ENCODE measurements around the gene ACTR5. TPM values are rescaled to one million over a fixed set of nuclear protein-coding genes. Genes with fewer than 3 reads are reported as not detected.
A peak's percentile ranks its signal among the peaks of the same experiment; 100 is the strongest.

Gene ACTR5
- total RNA-seq, 1 experiment from 2014 or later, result 9.8 TPM

DNA sequence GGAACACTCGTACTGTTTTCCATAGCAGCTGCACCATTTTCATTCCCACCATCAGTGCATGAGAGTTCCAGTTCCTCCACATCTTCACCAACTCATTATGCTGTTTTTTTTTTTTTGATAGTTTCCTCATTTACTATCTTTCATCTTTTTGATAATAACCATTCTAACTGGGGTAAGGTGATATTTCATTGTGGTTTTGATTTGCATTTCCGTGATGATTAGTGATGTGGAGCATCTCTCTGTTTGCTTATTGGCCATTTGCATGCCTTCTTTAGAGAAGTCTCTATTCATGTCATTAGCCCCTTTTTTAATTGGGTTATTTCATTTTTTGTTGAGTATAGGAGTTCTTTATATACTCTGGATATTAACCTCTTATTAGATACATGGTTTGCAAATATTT is 25.9 kb downstream of the ACTR5 start (continued):
- TF ChIP-seq, protein P1, sequence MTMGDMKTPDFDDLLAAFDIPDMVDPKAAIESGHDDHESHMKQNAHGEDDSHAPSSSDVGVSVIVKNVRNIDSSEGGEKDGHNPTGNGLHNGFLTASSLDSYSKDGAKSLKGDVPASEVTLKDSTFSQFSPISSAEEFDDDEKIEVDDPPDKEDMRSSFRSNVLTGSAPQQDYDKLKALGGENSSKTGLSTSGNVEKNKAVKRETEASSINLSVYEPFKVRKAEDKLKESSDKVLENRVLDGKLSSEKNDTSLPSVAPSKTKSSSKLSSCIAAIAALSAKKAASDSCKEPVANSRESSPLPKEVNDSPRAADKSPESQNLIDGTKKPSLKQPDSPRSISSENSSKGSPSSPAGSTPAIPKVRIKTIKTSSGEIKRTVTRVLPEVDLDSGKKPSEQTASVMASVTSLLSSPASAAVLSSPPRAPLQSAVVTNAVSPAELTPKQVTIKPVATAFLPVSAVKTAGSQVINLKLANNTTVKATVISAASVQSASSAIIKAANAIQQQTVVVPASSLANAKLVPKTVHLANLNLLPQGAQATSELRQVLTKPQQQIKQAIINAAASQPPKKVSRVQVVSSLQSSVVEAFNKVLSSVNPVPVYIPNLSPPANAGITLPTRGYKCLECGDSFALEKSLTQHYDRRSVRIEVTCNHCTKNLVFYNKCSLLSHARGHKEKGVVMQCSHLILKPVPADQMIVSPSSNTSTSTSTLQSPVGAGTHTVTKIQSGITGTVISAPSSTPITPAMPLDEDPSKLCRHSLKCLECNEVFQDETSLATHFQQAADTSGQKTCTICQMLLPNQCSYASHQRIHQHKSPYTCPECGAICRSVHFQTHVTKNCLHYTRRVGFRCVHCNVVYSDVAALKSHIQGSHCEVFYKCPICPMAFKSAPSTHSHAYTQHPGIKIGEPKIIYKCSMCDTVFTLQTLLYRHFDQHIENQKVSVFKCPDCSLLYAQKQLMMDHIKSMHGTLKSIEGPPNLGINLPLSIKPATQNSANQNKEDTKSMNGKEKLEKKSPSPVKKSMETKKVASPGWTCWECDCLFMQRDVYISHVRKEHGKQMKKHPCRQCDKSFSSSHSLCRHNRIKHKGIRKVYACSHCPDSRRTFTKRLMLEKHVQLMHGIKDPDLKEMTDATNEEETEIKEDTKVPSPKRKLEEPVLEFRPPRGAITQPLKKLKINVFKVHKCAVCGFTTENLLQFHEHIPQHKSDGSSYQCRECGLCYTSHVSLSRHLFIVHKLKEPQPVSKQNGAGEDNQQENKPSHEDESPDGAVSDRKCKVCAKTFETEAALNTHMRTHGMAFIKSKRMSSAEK (CRISPR knock-in tag; IDR thresholded peaks at IDR 0.05; ENCODE audit: borderline replicate concordance), result no peak
- TF ChIP-seq, protein P2, sequence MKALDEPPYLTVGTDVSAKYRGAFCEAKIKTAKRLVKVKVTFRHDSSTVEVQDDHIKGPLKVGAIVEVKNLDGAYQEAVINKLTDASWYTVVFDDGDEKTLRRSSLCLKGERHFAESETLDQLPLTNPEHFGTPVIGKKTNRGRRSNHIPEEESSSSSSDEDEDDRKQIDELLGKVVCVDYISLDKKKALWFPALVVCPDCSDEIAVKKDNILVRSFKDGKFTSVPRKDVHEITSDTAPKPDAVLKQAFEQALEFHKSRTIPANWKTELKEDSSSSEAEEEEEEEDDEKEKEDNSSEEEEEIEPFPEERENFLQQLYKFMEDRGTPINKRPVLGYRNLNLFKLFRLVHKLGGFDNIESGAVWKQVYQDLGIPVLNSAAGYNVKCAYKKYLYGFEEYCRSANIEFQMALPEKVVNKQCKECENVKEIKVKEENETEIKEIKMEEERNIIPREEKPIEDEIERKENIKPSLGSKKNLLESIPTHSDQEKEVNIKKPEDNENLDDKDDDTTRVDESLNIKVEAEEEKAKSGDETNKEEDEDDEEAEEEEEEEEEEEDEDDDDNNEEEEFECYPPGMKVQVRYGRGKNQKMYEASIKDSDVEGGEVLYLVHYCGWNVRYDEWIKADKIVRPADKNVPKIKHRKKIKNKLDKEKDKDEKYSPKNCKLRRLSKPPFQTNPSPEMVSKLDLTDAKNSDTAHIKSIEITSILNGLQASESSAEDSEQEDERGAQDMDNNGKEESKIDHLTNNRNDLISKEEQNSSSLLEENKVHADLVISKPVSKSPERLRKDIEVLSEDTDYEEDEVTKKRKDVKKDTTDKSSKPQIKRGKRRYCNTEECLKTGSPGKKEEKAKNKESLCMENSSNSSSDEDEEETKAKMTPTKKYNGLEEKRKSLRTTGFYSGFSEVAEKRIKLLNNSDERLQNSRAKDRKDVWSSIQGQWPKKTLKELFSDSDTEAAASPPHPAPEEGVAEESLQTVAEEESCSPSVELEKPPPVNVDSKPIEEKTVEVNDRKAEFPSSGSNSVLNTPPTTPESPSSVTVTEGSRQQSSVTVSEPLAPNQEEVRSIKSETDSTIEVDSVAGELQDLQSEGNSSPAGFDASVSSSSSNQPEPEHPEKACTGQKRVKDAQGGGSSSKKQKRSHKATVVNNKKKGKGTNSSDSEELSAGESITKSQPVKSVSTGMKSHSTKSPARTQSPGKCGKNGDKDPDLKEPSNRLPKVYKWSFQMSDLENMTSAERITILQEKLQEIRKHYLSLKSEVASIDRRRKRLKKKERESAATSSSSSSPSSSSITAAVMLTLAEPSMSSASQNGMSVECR (CRISPR knock-in tag; IDR thresholded peaks at IDR 0.05; ENCODE audit: borderline replicate concordance), result no peak

DNA sequence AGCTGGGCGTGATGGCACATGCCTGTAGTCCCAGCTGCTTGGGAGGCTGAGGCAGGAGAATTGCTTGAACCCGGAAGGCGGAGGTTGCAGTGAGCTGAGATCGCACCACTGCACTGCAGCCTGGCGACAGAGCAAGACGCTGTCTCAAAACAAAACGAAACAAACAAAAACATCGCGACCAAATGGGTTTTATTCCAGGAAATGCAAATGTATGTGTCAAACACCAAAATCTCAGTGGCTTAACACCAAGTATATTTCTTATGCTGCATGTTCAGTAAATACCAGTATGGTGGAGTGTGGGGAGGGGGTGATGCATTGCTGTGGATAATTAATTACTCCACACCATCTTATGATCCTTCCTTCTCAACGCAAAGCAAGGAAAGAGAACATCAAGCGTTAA is 28.1 kb downstream of the ACTR5 start:
- H3K9me3 Mint-ChIP-seq, result peaks cover 19% of the 10 kb centered on the region
- H3K4me1 Mint-ChIP-seq, result peaks cover 25% of the 10 kb centered on the region
- no peak overlapping the region for H3K4me3 Mint-ChIP-seq
- ChIA-PET POLR2A (no interaction called here), CTCF (interaction anchor here (1.0 kb wide), 1 partner anchor 14 kb away, joined by 3 read pairs; no protein-coding TSS in a partner anchor)
- TF ChIP-seq NR3C1 (CRISPR knock-in tag; conservative IDR thresholded peaks at IDR 0.05; ENCODE audit: low read depth) (no peak), HMGA2 (CRISPR knock-in tag; IDR thresholded peaks at IDR 0.05) (no peak), ZNF396 (CRISPR knock-in tag; IDR thresholded peaks at IDR 0.05; ENCODE audit: borderline replicate concordance) (no peak), FOXP1 (CRISPR knock-in tag; IDR thresholded peaks at IDR 0.05; ENCODE audit: borderline replicate concordance) (no peak), IRF2 (CRISPR knock-in tag; IDR thresholded peaks at IDR 0.05; ENCODE audit: borderline replicate concordance, low read depth) (no peak)
- TF ChIP-seq, protein P3, sequence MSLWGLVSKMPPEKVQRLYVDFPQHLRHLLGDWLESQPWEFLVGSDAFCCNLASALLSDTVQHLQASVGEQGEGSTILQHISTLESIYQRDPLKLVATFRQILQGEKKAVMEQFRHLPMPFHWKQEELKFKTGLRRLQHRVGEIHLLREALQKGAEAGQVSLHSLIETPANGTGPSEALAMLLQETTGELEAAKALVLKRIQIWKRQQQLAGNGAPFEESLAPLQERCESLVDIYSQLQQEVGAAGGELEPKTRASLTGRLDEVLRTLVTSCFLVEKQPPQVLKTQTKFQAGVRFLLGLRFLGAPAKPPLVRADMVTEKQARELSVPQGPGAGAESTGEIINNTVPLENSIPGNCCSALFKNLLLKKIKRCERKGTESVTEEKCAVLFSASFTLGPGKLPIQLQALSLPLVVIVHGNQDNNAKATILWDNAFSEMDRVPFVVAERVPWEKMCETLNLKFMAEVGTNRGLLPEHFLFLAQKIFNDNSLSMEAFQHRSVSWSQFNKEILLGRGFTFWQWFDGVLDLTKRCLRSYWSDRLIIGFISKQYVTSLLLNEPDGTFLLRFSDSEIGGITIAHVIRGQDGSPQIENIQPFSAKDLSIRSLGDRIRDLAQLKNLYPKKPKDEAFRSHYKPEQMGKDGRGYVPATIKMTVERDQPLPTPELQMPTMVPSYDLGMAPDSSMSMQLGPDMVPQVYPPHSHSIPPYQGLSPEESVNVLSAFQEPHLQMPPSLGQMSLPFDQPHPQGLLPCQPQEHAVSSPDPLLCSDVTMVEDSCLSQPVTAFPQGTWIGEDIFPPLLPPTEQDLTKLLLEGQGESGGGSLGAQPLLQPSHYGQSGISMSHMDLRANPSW (CRISPR knock-in tag; conservative IDR thresholded peaks at IDR 0.05; ENCODE audit: low read depth), result no peak
- TF ChIP-seq, protein P4, sequence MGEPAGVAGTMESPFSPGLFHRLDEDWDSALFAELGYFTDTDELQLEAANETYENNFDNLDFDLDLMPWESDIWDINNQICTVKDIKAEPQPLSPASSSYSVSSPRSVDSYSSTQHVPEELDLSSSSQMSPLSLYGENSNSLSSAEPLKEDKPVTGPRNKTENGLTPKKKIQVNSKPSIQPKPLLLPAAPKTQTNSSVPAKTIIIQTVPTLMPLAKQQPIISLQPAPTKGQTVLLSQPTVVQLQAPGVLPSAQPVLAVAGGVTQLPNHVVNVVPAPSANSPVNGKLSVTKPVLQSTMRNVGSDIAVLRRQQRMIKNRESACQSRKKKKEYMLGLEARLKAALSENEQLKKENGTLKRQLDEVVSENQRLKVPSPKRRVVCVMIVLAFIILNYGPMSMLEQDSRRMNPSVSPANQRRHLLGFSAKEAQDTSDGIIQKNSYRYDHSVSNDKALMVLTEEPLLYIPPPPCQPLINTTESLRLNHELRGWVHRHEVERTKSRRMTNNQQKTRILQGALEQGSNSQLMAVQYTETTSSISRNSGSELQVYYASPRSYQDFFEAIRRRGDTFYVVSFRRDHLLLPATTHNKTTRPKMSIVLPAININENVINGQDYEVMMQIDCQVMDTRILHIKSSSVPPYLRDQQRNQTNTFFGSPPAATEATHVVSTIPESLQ (CRISPR knock-in tag; IDR thresholded peaks at IDR 0.05), result no peak
- TF ChIP-seq, protein P5, sequence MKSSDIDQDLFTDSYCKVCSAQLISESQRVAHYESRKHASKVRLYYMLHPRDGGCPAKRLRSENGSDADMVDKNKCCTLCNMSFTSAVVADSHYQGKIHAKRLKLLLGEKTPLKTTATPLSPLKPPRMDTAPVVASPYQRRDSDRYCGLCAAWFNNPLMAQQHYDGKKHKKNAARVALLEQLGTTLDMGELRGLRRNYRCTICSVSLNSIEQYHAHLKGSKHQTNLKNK (CRISPR knock-in tag; IDR thresholded peaks at IDR 0.05), result no peak
- TF ChIP-seq, protein P6, sequence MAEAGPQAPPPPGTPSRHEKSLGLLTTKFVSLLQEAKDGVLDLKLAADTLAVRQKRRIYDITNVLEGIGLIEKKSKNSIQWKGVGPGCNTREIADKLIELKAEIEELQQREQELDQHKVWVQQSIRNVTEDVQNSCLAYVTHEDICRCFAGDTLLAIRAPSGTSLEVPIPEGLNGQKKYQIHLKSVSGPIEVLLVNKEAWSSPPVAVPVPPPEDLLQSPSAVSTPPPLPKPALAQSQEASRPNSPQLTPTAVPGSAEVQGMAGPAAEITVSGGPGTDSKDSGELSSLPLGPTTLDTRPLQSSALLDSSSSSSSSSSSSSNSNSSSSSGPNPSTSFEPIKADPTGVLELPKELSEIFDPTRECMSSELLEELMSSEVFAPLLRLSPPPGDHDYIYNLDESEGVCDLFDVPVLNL (CRISPR knock-in tag; IDR thresholded peaks at IDR 0.05; ENCODE audit: borderline replicate concordance, low read depth), result no peak
- TF ChIP-seq, protein P7, sequence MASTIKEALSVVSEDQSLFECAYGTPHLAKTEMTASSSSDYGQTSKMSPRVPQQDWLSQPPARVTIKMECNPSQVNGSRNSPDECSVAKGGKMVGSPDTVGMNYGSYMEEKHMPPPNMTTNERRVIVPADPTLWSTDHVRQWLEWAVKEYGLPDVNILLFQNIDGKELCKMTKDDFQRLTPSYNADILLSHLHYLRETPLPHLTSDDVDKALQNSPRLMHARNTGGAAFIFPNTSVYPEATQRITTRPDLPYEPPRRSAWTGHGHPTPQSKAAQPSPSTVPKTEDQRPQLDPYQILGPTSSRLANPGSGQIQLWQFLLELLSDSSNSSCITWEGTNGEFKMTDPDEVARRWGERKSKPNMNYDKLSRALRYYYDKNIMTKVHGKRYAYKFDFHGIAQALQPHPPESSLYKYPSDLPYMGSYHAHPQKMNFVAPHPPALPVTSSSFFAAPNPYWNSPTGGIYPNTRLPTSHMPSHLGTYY (CRISPR knock-in tag; IDR thresholded peaks at IDR 0.05), result no peak
- DNase-seq (ENCODE audit: low spot score), result no peak
- H3K27ac Mint-ChIP-seq, result 0 out of 2 replicates have a peak overlapping the region, but pooled peaks have one; percentile 16
- H3K27me3 Mint-ChIP-seq (ENCODE audit: low read depth), result no peaks in the 10 kb centered on the region
- ATAC-seq, result no peak
- peaks cover 38% of the 10 kb centered on the region for H3K36me3 Mint-ChIP-seq
